Endothelial cell of umbilical vein (primary cell): Measurements from ENCODE around the gene NEK8. TPM values are rescaled to one million over a fixed set of nuclear protein-coding genes. Genes with fewer than 3 reads are reported as not detected.

ENCODE experiments used
- BruUV-seq: library from RNA; stranded (reverse); fragments of 400-500 nt; replicated peaks from 2 replicates; lab custom pipeline; 2021; lab: Mats Ljungman, UMichigan
- CTCF ChIA-PET: fragments of 300-600, 350-600 bp; sonication (Branson Sonifier 250); formaldehyde crosslinking; loops from one replicate; lab custom pipeline; 2021; ENCODE audit warnings: antibody characterized with exemption, inconsistent platforms; lab: Charles Lee
- POLR2A ChIA-PET: fragments of 300-600, 350-600 bp; sonication (Branson Sonifier 250); formaldehyde crosslinking; loops from one replicate; lab custom pipeline; 2021; ENCODE audit warnings: antibody characterized with exemption, inconsistent platforms; lab: Charles Lee
- DNase-seq: peaks from one replicate; pipeline ENCODE4 v3.0.0-alpha.2; 2011; ENCODE audit warnings: low read depth, low spot score
- FAIRE-seq: peaks from 2 replicates; lab custom pipeline; 2011; peaks lifted over from hg19 to GRCh38; lab: Jason Lieb, UNC
- H2AFZ ChIP-seq: 2 replicates; pipeline ENCODE4 v1.6.0; 2012; ENCODE audit warnings: low read depth, low read length, control low read depth, inconsistent platforms
- H3K27ac ChIP-seq: 2 replicates; pipeline ENCODE4 v1.5.1; 2011; ENCODE audit warnings: low read depth, mild to moderate bottlenecking, control low read depth, low read length, moderate library complexity; ENCODE audit not compliant: insufficient read depth
- H3K27me3 ChIP-seq, 2 experiments: 2 replicates each; pipeline versions ENCODE4 v1.6.0 to v1.6.1; 2011; ENCODE audit warnings: low read length in 2 of 2, mixed read lengths in 1 of 2; ENCODE audit not compliant: control insufficient read depth in 2 of 2, insufficient read depth in 2 of 2
- H3K36me3 ChIP-seq, 2 experiments: 2 replicates in 1 of 2; 3 replicates in 1 of 2; pipeline ENCODE4 v1.5.1; 2011; ENCODE audit warnings: low read length in 2 of 2, mild to moderate bottlenecking in 1 of 2, moderate library complexity in 1 of 2; ENCODE audit not compliant: control insufficient read depth in 2 of 2, insufficient read depth in 2 of 2; ENCODE audit errors: extremely low read depth in 1 of 2
- H3K4me1 ChIP-seq: 3 replicates; pipeline ENCODE4 v1.5.1; 2011; ENCODE audit warnings: mild to moderate bottlenecking, low read length; ENCODE audit not compliant: control insufficient read depth, insufficient read depth; ENCODE audit errors: extremely low read depth
- H3K4me2 ChIP-seq: 2 replicates; pipeline ENCODE4 v1.6.1; 2011; ENCODE audit warnings: low read length, control low read depth, mixed read lengths; ENCODE audit not compliant: insufficient read depth
- H3K4me3 ChIP-seq, 3 experiments: fragments of 200-600 bp in 1 of 3; sonication (generic), shearing (Covaris generic) in 1 of 3; replicated peaks in 1 of 3; 2 replicates each; pipeline ENCODE4 v1.5.1; 2011 to 2016; ENCODE audit warnings: control low read depth in 3 of 3, low read length in 3 of 3, mild to moderate bottlenecking in 2 of 3, inconsistent platforms in 1 of 3, low read depth in 1 of 3, moderate library complexity in 1 of 3; ENCODE audit not compliant: insufficient read depth in 1 of 3
- H3K79me2 ChIP-seq: 2 replicates; pipeline ENCODE4 v1.6.0; 2012; ENCODE audit warnings: low read length, inconsistent platforms; ENCODE audit not compliant: control insufficient read depth, insufficient read depth
- H3K9ac ChIP-seq: replicated peaks from 2 replicates; pipeline ENCODE3; 2011; ENCODE audit warnings: low read length, control low read depth; ENCODE audit not compliant: insufficient read depth; ENCODE audit errors: extremely low read depth
- H3K9me1 ChIP-seq: replicated peaks from 3 replicates; pipeline ENCODE4 v1.6.0; 2011; ENCODE audit warnings: mild to moderate bottlenecking, low read length; ENCODE audit not compliant: control insufficient read depth, insufficient read depth; ENCODE audit errors: extremely low read depth
- H3K9me3 ChIP-seq: replicated peaks from 2 replicates; pipeline ENCODE4 v1.5.1; 2012; ENCODE audit warnings: low read length, inconsistent platforms; ENCODE audit not compliant: control insufficient read depth, insufficient read depth
- H4K20me1 ChIP-seq: replicated peaks from 2 replicates; pipeline ENCODE3; 2011; ENCODE audit warnings: mild to moderate bottlenecking, low read length; ENCODE audit not compliant: control insufficient read depth, insufficient read depth; ENCODE audit errors: extremely low read depth
- CTCF ChIP-seq, 2 donors: IDR thresholded peaks; 1 replicate in 1 of 2; 2 replicates in 1 of 2; pipeline ENCODE4 v1.5.1; 2011; ENCODE audit warnings: low read length in 2 of 2, mild to moderate bottlenecking in 2 of 2, moderate library complexity in 2 of 2, control low read depth in 1 of 2, inconsistent platforms in 1 of 2, low read depth in 1 of 2; ENCODE audit not compliant: insufficient read depth in 1 of 2; ENCODE audit errors: extremely low read depth in 1 of 2
- GATA2 ChIP-seq: IDR thresholded peaks from 2 replicates; pipeline ENCODE4 v1.7.0; 2011; ENCODE audit warnings: low read depth, mild to moderate bottlenecking, moderate library complexity, mixed read lengths, low read length; ENCODE audit not compliant: insufficient read length, insufficient read depth
- JUN ChIP-seq: IDR thresholded peaks from 2 replicates; pipeline ENCODE4 v1.6.1; 2011; ENCODE audit warnings: borderline replicate concordance, low read depth; ENCODE audit not compliant: insufficient read length, insufficient read depth
- MAX ChIP-seq: IDR thresholded peaks from 2 replicates; pipeline ENCODE4 v1.6.1; 2011; ENCODE audit not compliant: insufficient read depth, insufficient read length
- POLR2A ChIP-seq: IDR thresholded peaks from 2 replicates; pipeline ENCODE4 v1.6.1; 2012; ENCODE audit warnings: low read depth, mild to moderate bottlenecking, control low read depth, low read length
- POLR2AphosphoS5 ChIP-seq: IDR thresholded peaks from 2 replicates; pipeline ENCODE4 v1.6.1; 2012; ENCODE audit warnings: low read depth, mild to moderate bottlenecking, control low read depth, low read length, moderate library complexity; ENCODE audit not compliant: insufficient read depth
- dilution Hi-C: fragments of 300-500 bp; cut with MboI; formaldehyde crosslinking; loops from one replicate; pipeline ENCODE4 v1.15.0; 2019; ENCODE audit warnings: low sequenced_read_pairs; ENCODE audit not compliant: extremely low pct_ligation_motif_present
- intact Hi-C: fragments of 100-400 bp; cut with micrococcal nuclease; formaldehyde crosslinking; loops from one replicate; pipeline ENCODE4 v1.10.0; 2022
- polyA plus RNA-seq, 4 experiments: library from polyadenylated mRNA; depleted of rRNA in 3 of 4; stranded (reverse) in 3 of 4; unstranded in 1 of 4; fragments of >200 nt; gene quantifications; 2 replicates each; pipeline versions ENCODE4 v1.2.1 to v1.2.3, GENCODE V29; 2011 to 2012; ENCODE audit warnings: missing spikeins in 1 of 4
- total RNA-seq: library from RNA; stranded (reverse); gene quantifications from 2 replicates; pipeline ENCODE4 v1.2.3, GENCODE V29; 2021

Gene NEK8
- total and polyA plus RNA-seq, 2 donors (not counting 3 experiments of a cell fraction or from before 2014, with no cell fraction given) = 3.1 to 3.2 TPM

DNA sequence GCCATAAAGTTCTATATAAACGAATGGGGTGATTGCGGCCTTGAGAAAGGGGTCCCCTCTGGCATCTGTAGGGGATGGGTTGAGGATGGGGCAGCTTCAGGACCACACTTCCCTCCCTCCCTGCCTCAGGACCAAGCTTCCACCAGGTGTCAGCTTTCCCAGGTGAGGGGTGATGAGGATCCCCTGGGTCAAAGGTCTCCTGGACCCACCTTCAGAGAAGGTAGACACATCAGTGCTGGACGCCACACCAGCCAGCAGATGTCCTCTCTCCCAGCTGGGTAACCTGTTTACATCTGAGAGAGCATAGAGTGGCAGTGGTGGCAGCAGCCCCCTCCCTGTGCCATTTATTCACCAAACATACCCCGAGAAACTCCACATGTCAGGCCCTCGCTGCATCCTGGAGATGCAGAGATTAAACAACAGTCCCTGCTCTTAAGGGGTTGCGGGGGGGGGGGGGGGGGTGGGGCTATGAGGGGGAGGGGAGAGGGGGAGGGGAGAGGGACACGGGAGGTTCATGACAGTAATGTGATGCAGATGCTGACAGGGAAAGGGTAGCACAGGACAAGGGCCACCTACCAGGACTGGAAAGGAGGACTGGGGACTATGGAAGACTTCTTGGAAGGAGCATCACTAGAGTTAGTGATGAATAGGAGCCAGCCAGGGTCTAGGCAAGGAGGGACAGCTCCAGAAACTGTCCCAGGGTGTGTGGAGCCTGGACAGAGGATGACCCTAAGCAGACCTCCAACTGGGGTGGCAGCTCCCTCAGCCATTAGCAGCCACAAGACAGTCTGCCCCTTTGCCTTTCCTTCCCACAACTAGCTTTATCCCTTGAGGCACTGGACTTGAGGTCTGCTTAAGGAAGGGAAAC is 21.9 kb upstream of the NEK8 start:
- no TSS peak for BruUV-seq
- H3K9ac ChIP-seq = no peak overlapping the region
- no peak overlapping the region for H3K4me3 ChIP-seq
- dilution Hi-C loops (no loop called here), intact Hi-C loops (no loop called here)
- H3K9me3 ChIP-seq = no peaks in the 10 kb centered on the region
- H3K9me1 ChIP-seq = no peaks in the 10 kb centered on the region
- DNase-seq = no peak
- H3K36me3 ChIP-seq = peaks cover 4 to 27% of the 10 kb centered on the region in 2 experiments
- CTCF ChIA-PET = no interaction called here
- peaks cover 4% of the 10 kb centered on the region for H3K4me1 ChIP-seq
- FAIRE-seq = no peak
- H4K20me1 ChIP-seq = no peaks in the 10 kb centered on the region
- H3K79me2 ChIP-seq = no peaks in the 10 kb centered on the region
- H3K27ac ChIP-seq = no peak overlapping the region
- no peak overlapping the region for H2AFZ ChIP-seq
- no peaks in the 10 kb centered on the region for H3K27me3 ChIP-seq
- TF ChIP-seq POLR2A (no peak), CTCF (IDR thresholded peaks at IDR 0.05; ENCODE audit: extremely low read depth in 1 of 2, insufficient read depth in 1 of 2, low read depth in 1 of 2, low read length in 2 of 2) (no peak), JUN (no peak), GATA2 (no peak), POLR2AphosphoS5 (no peak), MAX (no peak)
- no peak overlapping the region for H3K4me2 ChIP-seq
- POLR2A ChIA-PET = no interaction called here
